ENCODE data around the gene SLC24A3. TPM values are rescaled to one million over a fixed set of nuclear protein-coding genes. Genes with fewer than 3 reads are reported as not detected.

The SLC24A3 gene
- total RNA-seq, 1 experiment from 2014 or later, result 0.14 TPM

GRCh38 chr20:19723051-19723450, 510.6 kb downstream of the SLC24A3 start:
- no peak for DNase-seq
- H3K27me3 Mint-ChIP-seq (ENCODE audit: insufficient read depth, unreplicated experiment), result no peaks in the 10 kb centered on the region
- TF ChIP-seq, protein P1, sequence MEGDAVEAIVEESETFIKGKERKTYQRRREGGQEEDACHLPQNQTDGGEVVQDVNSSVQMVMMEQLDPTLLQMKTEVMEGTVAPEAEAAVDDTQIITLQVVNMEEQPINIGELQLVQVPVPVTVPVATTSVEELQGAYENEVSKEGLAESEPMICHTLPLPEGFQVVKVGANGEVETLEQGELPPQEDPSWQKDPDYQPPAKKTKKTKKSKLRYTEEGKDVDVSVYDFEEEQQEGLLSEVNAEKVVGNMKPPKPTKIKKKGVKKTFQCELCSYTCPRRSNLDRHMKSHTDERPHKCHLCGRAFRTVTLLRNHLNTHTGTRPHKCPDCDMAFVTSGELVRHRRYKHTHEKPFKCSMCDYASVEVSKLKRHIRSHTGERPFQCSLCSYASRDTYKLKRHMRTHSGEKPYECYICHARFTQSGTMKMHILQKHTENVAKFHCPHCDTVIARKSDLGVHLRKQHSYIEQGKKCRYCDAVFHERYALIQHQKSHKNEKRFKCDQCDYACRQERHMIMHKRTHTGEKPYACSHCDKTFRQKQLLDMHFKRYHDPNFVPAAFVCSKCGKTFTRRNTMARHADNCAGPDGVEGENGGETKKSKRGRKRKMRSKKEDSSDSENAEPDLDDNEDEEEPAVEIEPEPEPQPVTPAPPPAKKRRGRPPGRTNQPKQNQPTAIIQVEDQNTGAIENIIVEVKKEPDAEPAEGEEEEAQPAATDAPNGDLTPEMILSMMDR (IDR thresholded peaks at IDR 0.05; ENCODE audit: insufficient read depth in 1 of 2, low read depth in 1 of 2, low read length in 1 of 2, severe bottlenecking in 1 of 2, unreplicated experiment in 1 of 2), result no peak
- H3K36me3 Mint-ChIP-seq (ENCODE audit: insufficient read depth, unreplicated experiment), result no peaks in the 10 kb centered on the region
- Histone ChIP-seq H3K9me3 (no peaks in the 10 kb centered on the region), H3K4me3 (ENCODE audit: low read depth, low read length) (no peak overlapping the region), H3K36me3 (ENCODE audit: control insufficient read depth, insufficient read depth, low read length) (no peaks in the 10 kb centered on the region), H3K27me3 (replicated peaks; ENCODE audit: control insufficient read depth, insufficient read depth, low read length) (no peaks in the 10 kb centered on the region), H3K4me1 (no peaks in the 10 kb centered on the region)
- no peaks in the 10 kb centered on the region for H3K4me1 Mint-ChIP-seq (ENCODE audit: low read depth, unreplicated experiment)
- H3K27ac Mint-ChIP-seq (ENCODE audit: unreplicated experiment), result no peak overlapping the region
- intact Hi-C loops (cut with micrococcal nuclease; ENCODE audit: unreplicated experiment), result no loop called here
- POLR2A ChIA-PET, result no interaction called here
- peaks cover 14% of the 10 kb centered on the region for H3K9me3 Mint-ChIP-seq (ENCODE audit: unreplicated experiment)
- H3K4me3 Mint-ChIP-seq (ENCODE audit: unreplicated experiment), result no peak overlapping the region
- CTCF ChIA-PET, result no interaction called here
- no TSS peak for BruUV-seq (replicated peaks)

DNA sequence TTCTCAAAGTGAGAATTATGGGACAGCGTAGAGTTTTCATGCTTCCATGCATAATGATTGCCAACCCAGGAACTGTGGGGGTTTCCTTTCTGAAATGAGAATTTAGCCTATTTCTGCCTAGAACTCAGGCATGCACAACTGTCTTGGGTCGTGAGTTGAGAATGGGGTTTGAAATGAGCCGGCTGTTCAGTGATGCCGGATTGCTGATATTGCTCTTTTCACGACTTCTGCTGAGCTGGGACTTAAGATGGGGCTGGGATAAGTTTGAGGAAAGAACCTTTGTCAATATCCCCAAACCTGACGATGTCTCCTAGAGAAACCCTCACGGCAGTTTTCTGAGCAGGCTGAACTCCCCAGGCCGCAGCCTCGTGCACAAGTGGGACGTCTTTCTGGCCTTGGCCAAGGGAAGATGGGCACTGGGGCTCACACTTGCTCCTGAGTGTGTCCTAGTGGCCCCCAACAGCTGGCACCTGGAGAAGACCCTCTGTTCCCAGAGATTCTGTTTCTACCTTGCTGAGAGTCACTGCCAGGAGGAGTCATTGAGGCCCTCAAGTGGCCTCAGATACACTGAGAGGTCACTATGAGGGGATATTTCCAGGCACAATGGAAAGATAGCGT, 511.5 kb downstream of the SLC24A3 start:
- Histone ChIP-seq H3K9me3 (no peaks in the 10 kb centered on the region), H3K27me3 (replicated peaks; ENCODE audit: control insufficient read depth, insufficient read depth, low read length) (no peaks in the 10 kb centered on the region), H3K4me1 (no peaks in the 10 kb centered on the region), H3K36me3 (ENCODE audit: control insufficient read depth, insufficient read depth, low read length) (no peaks in the 10 kb centered on the region), H3K4me3 (ENCODE audit: low read depth, low read length) (no peak overlapping the region)
- ChIA-PET CTCF (no interaction called here), POLR2A (no interaction called here)
- no TSS peak for BruUV-seq (replicated peaks)
- Mint-ChIP-seq H3K4me1 (ENCODE audit: low read depth, unreplicated experiment) (no peaks in the 10 kb centered on the region), H3K27me3 (ENCODE audit: insufficient read depth, unreplicated experiment) (no peaks in the 10 kb centered on the region), H3K4me3 (ENCODE audit: unreplicated experiment) (no peak overlapping the region), H3K9me3 (ENCODE audit: unreplicated experiment) (peaks cover 6% of the 10 kb centered on the region), H3K27ac (ENCODE audit: unreplicated experiment) (no peak overlapping the region), H3K36me3 (ENCODE audit: insufficient read depth, unreplicated experiment) (no peaks in the 10 kb centered on the region)
- intact Hi-C loops (cut with micrococcal nuclease; ENCODE audit: unreplicated experiment), result no loop called here
- no peak for DNase-seq
- TF ChIP-seq, protein P1 (IDR thresholded peaks at IDR 0.05; ENCODE audit: insufficient read depth in 1 of 2, low read depth in 1 of 2, low read length in 1 of 2, severe bottlenecking in 1 of 2, unreplicated experiment in 1 of 2), result no peak

- H3K27me3 ChIP-seq (replicated peaks; ENCODE audit: control insufficient read depth, insufficient read depth, low read length), result no peaks in the 10 kb centered on the region
- Mint-ChIP-seq H3K4me1 (ENCODE audit: low read depth, unreplicated experiment) (no peaks in the 10 kb centered on the region), H3K36me3 (ENCODE audit: insufficient read depth, unreplicated experiment) (no peaks in the 10 kb centered on the region), H3K9me3 (ENCODE audit: unreplicated experiment) (no peaks in the 10 kb centered on the region), H3K4me3 (ENCODE audit: unreplicated experiment) (no peak overlapping the region), H3K27me3 (ENCODE audit: insufficient read depth, unreplicated experiment) (no peaks in the 10 kb centered on the region), H3K27ac (ENCODE audit: unreplicated experiment) (no peak overlapping the region)
- H3K4me1 ChIP-seq, result no peaks in the 10 kb centered on the region
- H3K36me3 ChIP-seq (ENCODE audit: control insufficient read depth, insufficient read depth, low read length), result no peaks in the 10 kb centered on the region
- no peak overlapping the region for H3K4me3 ChIP-seq (ENCODE audit: low read depth, low read length)
- DNase-seq, result no peak
- intact Hi-C loops (cut with micrococcal nuclease; ENCODE audit: unreplicated experiment), result no loop called here
- BruUV-seq (replicated peaks), result no TSS peak
- no peaks in the 10 kb centered on the region for H3K9me3 ChIP-seq
- ChIA-PET POLR2A (no interaction called here), CTCF (no interaction called here)
- TF ChIP-seq, protein P1 (IDR thresholded peaks at IDR 0.05; ENCODE audit: insufficient read depth in 1 of 2, low read depth in 1 of 2, low read length in 1 of 2, severe bottlenecking in 1 of 2, unreplicated experiment in 1 of 2), result no peak
Observed at GRCh38 chr20:19725373-19725772, 512.9 kb downstream of the SLC24A3 start.
